GM12864 (cell line): ENCODE measurements around the gene MOB3A.

Experiments
- DNase-seq: peaks from one replicate; pipeline ENCODE4 v3.0.0-alpha.2; 2011; ENCODE audit warnings: low read depth
- H3K4me3 ChIP-seq: 2 replicates; pipeline ENCODE4 v1.5.1; 2011; ENCODE audit warnings: mild to moderate bottlenecking, low read depth, low read length, control low read depth
- TF ChIP-seq, protein P1 (sequence below): IDR thresholded peaks from 2 replicates; pipeline ENCODE4 v1.5.1; 2011; ENCODE audit warnings: low read depth, mild to moderate bottlenecking, moderate library complexity, low read length, control low read depth, inconsistent platforms; ENCODE audit errors: missing control alignments

MOB3A gene

DNA sequence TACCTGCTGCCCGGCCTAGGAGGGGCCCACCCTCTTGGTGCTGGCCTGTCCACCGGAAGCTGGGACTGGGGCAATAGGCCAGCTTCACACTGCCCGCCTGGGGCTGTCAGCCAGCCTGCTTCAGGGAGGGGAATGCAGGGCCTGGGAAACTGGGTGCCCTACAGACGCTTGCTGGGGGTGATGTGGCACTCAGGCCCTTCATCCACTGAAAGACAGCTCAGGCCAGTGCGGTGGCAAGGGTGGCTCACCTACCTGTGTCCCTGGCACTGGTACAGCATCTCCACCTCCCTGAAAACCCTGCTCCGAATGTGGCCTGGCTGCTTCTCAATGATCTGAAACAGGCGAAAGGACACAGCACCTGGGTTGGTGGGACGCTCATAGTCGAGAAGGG is 52.9 kb downstream of the MOB3A start:
- TF ChIP-seq, protein P1, sequence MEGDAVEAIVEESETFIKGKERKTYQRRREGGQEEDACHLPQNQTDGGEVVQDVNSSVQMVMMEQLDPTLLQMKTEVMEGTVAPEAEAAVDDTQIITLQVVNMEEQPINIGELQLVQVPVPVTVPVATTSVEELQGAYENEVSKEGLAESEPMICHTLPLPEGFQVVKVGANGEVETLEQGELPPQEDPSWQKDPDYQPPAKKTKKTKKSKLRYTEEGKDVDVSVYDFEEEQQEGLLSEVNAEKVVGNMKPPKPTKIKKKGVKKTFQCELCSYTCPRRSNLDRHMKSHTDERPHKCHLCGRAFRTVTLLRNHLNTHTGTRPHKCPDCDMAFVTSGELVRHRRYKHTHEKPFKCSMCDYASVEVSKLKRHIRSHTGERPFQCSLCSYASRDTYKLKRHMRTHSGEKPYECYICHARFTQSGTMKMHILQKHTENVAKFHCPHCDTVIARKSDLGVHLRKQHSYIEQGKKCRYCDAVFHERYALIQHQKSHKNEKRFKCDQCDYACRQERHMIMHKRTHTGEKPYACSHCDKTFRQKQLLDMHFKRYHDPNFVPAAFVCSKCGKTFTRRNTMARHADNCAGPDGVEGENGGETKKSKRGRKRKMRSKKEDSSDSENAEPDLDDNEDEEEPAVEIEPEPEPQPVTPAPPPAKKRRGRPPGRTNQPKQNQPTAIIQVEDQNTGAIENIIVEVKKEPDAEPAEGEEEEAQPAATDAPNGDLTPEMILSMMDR = no peak
- DNase-seq = no peak
- peak overlapping the region; percentile 28 for H3K4me3 ChIP-seq

DNA sequence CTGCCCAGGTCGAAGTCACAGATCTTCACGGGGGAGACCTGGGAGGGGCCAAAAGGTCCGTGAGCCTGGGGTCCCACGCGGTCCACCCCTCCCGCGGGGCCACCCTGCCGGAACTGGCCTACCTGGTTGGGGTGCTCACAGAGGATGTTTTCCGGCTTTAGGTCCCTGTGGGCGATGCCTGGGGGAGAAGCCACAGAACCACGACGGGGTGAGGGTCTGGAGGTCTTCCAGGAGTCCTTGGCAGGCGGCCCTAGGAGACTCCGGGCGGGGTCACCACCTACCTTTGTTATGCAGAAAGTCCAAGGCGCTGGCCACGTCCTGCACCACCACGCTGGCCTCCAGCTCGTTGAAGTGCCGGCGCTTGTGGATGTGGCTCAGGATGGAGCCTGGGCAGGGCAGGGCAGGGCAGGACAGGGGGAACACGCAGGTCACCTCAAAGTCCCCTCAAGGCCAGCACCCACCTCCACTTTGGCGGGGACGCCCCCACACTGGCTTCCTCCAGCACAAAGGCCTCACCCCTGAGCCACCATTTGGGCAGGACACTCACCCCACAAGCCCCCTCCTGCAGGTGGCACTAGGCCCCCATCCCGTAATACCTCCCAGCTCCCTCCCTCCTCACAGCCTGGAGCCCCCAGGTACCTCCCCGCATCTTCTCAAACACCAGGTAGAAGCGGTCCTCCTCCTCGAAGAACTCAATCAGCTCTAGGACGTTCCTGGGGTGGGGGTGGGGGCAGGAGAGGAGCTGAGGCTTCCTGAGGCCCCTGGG is 53.5 kb downstream of the MOB3A start:
- no peak for DNase-seq
- H3K4me3 ChIP-seq = peak overlapping the region; percentile 47
- TF ChIP-seq, protein P1 = no peak

DNA sequence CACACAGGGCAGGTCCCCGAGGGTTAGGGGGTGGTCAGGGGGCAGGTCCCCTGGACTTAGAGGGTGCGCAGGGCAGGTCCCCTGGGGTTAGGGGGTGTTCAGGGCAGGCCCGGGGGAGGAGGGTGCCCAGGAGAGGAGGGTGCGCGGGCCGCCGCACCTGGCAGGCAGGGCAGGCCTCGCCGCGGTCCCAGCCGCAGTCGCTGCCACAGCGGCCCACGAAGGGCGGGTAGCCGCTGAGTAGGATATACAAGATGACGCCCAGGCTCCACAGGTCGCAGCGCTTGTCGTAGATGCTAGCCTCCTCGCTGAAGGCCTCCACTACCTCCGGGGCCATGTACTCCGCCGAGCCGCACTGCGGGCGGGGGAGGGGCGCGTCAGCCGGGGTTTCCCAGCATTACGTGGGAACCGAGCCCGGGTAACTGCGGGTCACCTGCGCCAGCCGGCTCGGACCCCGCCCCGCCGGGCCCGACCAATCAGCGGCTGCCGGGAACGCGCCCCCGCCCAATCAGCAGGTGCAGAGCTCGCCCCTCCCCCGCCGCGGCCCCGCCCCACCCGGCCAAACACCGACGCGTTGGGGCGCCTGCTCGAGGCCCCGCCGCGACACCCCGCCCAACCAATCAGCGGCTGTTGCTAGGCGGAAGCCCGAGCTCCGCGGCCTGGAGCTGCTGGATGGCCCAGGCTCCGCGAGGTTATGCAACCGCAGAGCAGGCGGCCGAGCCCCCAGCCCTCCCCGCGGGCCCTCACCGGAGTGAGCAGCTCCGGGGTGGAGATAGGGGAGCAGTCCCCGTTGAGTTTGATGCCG is 54.2 kb downstream of the MOB3A start:
- peak; percentile 79 for DNase-seq
- H3K4me3 ChIP-seq = peak overlapping the region; percentile 56
- TF ChIP-seq, protein P1 = no peak

DNA sequence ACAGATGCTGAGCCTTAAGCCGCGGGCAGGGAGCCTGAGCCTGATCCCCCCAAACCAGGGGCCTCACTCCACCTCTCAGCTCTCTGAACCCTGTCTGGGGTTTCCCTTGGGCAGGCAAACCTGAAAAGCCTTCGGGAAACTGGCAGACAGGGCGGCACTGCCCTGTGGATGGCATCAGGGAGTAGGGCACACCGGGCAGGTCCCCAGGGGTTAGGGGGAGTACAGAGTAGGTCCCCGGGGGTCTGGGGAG is 54.8 kb downstream of the MOB3A start:
- no peak for DNase-seq
- H3K4me3 ChIP-seq = peak overlapping the region; percentile 56
- TF ChIP-seq, protein P1 = no peak

DNA sequence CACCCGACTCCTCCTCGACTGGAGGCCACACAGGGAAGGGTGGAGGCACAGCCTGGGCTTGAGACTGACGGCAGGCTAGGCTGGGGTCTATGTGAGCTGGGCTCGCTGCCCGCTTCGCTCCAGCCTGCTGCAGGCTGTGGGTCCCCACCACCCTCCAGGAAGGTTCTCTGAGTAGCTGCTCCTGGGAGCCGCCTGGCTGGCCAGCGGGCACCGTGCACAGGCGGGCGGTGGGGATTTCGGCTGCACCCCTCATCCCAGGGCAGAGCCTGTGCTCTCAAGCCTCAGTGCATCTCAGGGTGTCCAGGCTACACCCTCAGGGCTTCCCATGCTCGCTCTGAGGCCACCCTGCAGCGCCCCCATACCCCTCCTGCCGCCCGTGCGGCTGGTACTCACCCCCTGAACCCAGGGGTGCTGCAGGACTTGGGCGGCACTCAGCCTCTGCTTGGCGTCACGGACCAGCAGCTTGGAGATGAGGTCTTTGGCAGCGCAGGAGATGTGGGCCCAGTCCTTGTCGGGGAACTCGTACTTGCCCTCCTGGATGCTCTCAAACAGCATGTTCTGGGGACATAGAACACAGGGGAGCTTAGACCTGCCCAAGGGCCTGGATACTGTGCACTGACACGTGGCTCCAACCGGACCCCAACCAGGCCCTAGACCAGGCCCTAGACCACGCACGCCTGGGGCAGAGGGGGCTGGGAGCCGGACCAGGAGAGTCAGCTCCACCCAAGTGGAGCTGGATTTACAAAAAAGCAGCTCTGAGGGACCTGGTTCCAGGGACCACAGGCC is 55.3 kb downstream of the MOB3A start:
- peak overlapping the region; percentile 56 for H3K4me3 ChIP-seq
- TF ChIP-seq, protein P1 = no peak
- DNase-seq = no peak

DNA sequence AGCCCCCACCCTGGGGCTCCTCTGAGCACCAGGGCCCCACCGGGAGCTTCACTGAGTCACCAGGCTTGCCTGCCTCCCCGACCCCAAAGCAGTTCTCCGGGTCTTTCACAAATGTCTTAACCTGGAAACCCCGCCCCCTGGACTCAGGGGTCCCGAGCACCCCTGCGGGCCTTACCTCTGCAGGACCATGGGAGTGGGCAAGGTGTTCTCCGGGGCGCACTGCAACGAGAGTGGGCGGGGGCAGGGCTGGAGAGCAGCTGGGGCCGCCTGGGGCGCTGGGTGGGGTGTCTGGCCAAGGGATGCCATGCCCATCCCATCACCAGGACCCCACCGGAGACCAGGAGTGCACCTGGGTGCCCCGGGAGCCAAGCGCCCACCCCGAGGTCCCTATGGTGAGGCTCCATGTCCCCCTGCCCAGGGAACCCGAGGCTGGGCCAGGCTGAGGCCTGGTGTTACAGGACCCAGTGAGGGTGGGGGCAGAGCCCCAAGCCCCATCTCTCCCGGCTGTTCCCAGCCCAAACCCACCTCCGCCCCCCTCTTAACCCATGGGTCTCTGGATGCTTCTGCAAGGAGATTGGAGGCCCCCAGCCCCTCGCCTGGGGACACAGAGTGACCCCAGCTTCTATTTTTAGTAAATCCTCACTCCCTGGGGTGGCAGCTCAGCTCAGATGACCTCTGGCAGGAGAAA is 56.0 kb downstream of the MOB3A start:
- TF ChIP-seq, protein P1 = no peak
- H3K4me3 ChIP-seq = no peak overlapping the region
- no peak for DNase-seq
